Nephron progenitor cell (in vitro differentiated cells): ENCODE measurements around the gene CCDC148.

Source experiments
- DNase-seq: peaks from one replicate; pipeline ENCODE4 v3.0.0; 2021
- H3K27ac Mint-ChIP-seq: 2 replicates; pipeline ENCODE4 v1.8.0; 2021; ENCODE audit warnings: mild to moderate bottlenecking, moderate library complexity, mixed read lengths
- H3K27me3 Mint-ChIP-seq: 2 replicates; pipeline ENCODE4 v1.8.0; 2021; ENCODE audit warnings: mild to moderate bottlenecking, low read depth, mixed read lengths; ENCODE audit not compliant: poor library complexity
- H3K36me3 Mint-ChIP-seq: 2 replicates; pipeline ENCODE4 v1.8.0; 2021; ENCODE audit warnings: low read depth, mixed read lengths
- H3K4me1 Mint-ChIP-seq: 2 replicates; pipeline ENCODE4 v1.8.0; 2021; ENCODE audit warnings: mixed read lengths
- H3K4me3 Mint-ChIP-seq: 2 replicates; pipeline ENCODE4 v1.8.0; 2021; ENCODE audit warnings: mild to moderate bottlenecking, moderate library complexity, mixed read lengths
- H3K9me3 Mint-ChIP-seq: 2 replicates; pipeline ENCODE4 v1.8.0; 2021; ENCODE audit warnings: mild to moderate bottlenecking, moderate library complexity, mixed read lengths
- CTCF ChIP-seq: fragments of 200-600 bp; sonication (generic); IDR thresholded peaks from 2 replicates; pipeline ENCODE4 v1.5.0; 2021; ENCODE audit warnings: antibody characterized with exemption

Gene CCDC148

GRCh38 chr2:158276619-158277471 is 179.7 kb downstream of the CCDC148 start:
- H3K4me3 Mint-ChIP-seq: no peak overlapping the region
- H3K27ac Mint-ChIP-seq: no peak overlapping the region
- H3K36me3 Mint-ChIP-seq: no peaks in the 10 kb centered on the region
- no peak for TF ChIP-seq CTCF
- H3K9me3 Mint-ChIP-seq: peaks cover 26% of the 10 kb centered on the region
- no peaks in the 10 kb centered on the region for H3K4me1 Mint-ChIP-seq
- H3K27me3 Mint-ChIP-seq: peaks cover 2% of the 10 kb centered on the region
- DNase-seq: no peak

- no peaks in the 10 kb centered on the region for H3K36me3 Mint-ChIP-seq
- peaks cover 12% of the 10 kb centered on the region for H3K9me3 Mint-ChIP-seq
- no peaks in the 10 kb centered on the region for H3K4me1 Mint-ChIP-seq
Observed at GRCh38 chr2:158273791-158274190, 182.8 kb downstream of the CCDC148 start.

GRCh38 chr2:158270536-158270935 is 186.0 kb downstream of the CCDC148 start:
- H3K27me3 Mint-ChIP-seq: peaks cover 4% of the 10 kb centered on the region
- H3K27ac Mint-ChIP-seq: no peak overlapping the region
- TF ChIP-seq CTCF: no peak
- no peak for DNase-seq
- H3K36me3 Mint-ChIP-seq: no peaks in the 10 kb centered on the region
- H3K9me3 Mint-ChIP-seq: no peaks in the 10 kb centered on the region
- H3K4me1 Mint-ChIP-seq: no peaks in the 10 kb centered on the region
- H3K4me3 Mint-ChIP-seq: no peak overlapping the region

More at GRCh38 chr2:158273791-158274190, 182.8 kb downstream of the CCDC148 start:
- no peak for DNase-seq
- TF ChIP-seq CTCF: no peak
- peaks cover 4% of the 10 kb centered on the region for H3K27me3 Mint-ChIP-seq
- H3K4me3 Mint-ChIP-seq: no peak overlapping the region
- H3K27ac Mint-ChIP-seq: no peak overlapping the region

- Mint-ChIP-seq H3K4me3 (no peak overlapping the region), H3K36me3 (no peaks in the 10 kb centered on the region), H3K4me1 (no peaks in the 10 kb centered on the region), H3K27ac (no peak overlapping the region), H3K27me3 (peaks cover 4% of the 10 kb centered on the region), H3K9me3 (no peaks in the 10 kb centered on the region)
- DNase-seq: no peak
- no peak for TF ChIP-seq CTCF
Observed at GRCh38 chr2:158269143-158269542, 187.4 kb downstream of the CCDC148 start.

GRCh38 chr2:158266111-158266510 is 190.4 kb downstream of the CCDC148 start:
- Mint-ChIP-seq H3K4me3 (no peak overlapping the region), H3K9me3 (peaks cover 5% of the 10 kb centered on the region), H3K36me3 (no peaks in the 10 kb centered on the region), H3K27ac (no peak overlapping the region), H3K27me3 (no peaks in the 10 kb centered on the region), H3K4me1 (no peaks in the 10 kb centered on the region)
- no peak for TF ChIP-seq CTCF
- DNase-seq: no peak

- no peaks in the 10 kb centered on the region for H3K9me3 Mint-ChIP-seq
- H3K4me1 Mint-ChIP-seq: no peaks in the 10 kb centered on the region
- TF ChIP-seq CTCF: no peak
- H3K36me3 Mint-ChIP-seq: no peaks in the 10 kb centered on the region
- H3K27ac Mint-ChIP-seq: no peak overlapping the region
- H3K27me3 Mint-ChIP-seq: no peaks in the 10 kb centered on the region
- DNase-seq: no peak
- no peak overlapping the region for H3K4me3 Mint-ChIP-seq
Observed at GRCh38 chr2:158255257-158255656, 201.3 kb downstream of the CCDC148 start.
